Amniotic epithelial cell (primary cell): ENCODE measurements around the gene LAMP5.

ENCODE experiments used
- DNase-seq: peaks from one replicate; pipeline ENCODE4 v3.0.0-alpha.2; 2010; ENCODE audit warnings: low read depth

Gene LAMP5

GRCh38 chr20:9500121-9500520, 14.3 kb upstream of the LAMP5 start:
- DNase-seq = no peak

- no peak for DNase-seq
Measured at GRCh38 chr20:9501473-9501872, 12.9 kb upstream of the LAMP5 start.

GRCh38 chr20:9503526-9504245, 10.7 kb upstream of the LAMP5 start:
- no peak for DNase-seq

GRCh38 chr20:9506280-9506821, 8.0 kb upstream of the LAMP5 start:
- DNase-seq = no peak

GRCh38 chr20:9506964-9507369, 7.4 kb upstream of the LAMP5 start:
- DNase-seq = no peak

- no peak for DNase-seq
Measured at GRCh38 chr20:9507544-9508239, 6.7 kb upstream of the LAMP5 start.

GRCh38 chr20:9508240-9508661, 6.1 kb upstream of the LAMP5 start:
- DNase-seq = no peak

GRCh38 chr20:9508696-9509178, 5.7 kb upstream of the LAMP5 start:
- DNase-seq = no peak

- no peak for DNase-seq
Measured at GRCh38 chr20:9509246-9509645, 5.1 kb upstream of the LAMP5 start.

GRCh38 chr20:9510911-9511310, 3.5 kb upstream of the LAMP5 start:
- no peak for DNase-seq

GRCh38 chr20:9514072-9514460, 324 bp upstream of the LAMP5 start:
- DNase-seq = no peak

GRCh38 chr20:9515214-9515585, 810 bp downstream of the LAMP5 start:
- no peak for DNase-seq

- DNase-seq = no peak
Measured at GRCh38 chr20:9515741-9516233, 1.4 kb downstream of the LAMP5 start.

- no peak for DNase-seq
Measured at GRCh38 chr20:9516234-9516871, 2.0 kb downstream of the LAMP5 start.

- DNase-seq = no peak
Measured at GRCh38 chr20:9517297-9518162, 3.1 kb downstream of the LAMP5 start.

GRCh38 chr20:9518576-9519175, 4.3 kb downstream of the LAMP5 start:
- no peak for DNase-seq

- no peak for DNase-seq
Measured at GRCh38 chr20:9520086-9520485, 5.7 kb downstream of the LAMP5 start.

- no peak for DNase-seq
Measured at GRCh38 chr20:9523636-9524035, 9.2 kb downstream of the LAMP5 start.

GRCh38 chr20:9531581-9531980, 17.2 kb downstream of the LAMP5 start:
- DNase-seq = no peak

- no peak for DNase-seq
Measured at GRCh38 chr20:9532069-9532838, 17.9 kb downstream of the LAMP5 start.

GRCh38 chr20:9534025-9534424, 19.6 kb downstream of the LAMP5 start:
- DNase-seq = no peak
